GM04503 (cell line): Measurements from ENCODE around the gene LIX1L.
A peak's percentile ranks its signal among the peaks of the same experiment; 100 is the strongest.
"Not testable (repeated sequence)": the region's sequence is repeated elsewhere in the genome, so short reads cannot be mapped to it uniquely, and the experiment has no call there.

ENCODE experiments used
- DNase-seq: peaks from one replicate; pipeline ENCODE4 v3.0.0-alpha.2; 2012; ENCODE audit warnings: low read depth

Gene LIX1L

GRCh38 chr1:145935708-145936107 is 22.1 kb downstream of the LIX1L start:
- no peak for DNase-seq

- DNase-seq, result not testable (repeated sequence)
These were observed 25.3 kb downstream of the LIX1L start for GRCh38 chr1:145932522-145933009.

GRCh38 chr1:145927916-145928643 is 29.7 kb downstream of the LIX1L start:
- DNase-seq, result no peak

GRCh38 chr1:145927063-145927886 is 30.5 kb downstream of the LIX1L start, which contains the start of gene RBM8A:
RBM8A (minus strand) TSS chr1:145927484; CDS start chr1:145927426, 58 bp downstream.
- DNase-seq, result peak; percentile 95

GRCh38 chr1:145926686-145927062 is 31.1 kb downstream of the LIX1L start:
- DNase-seq, result no peak

GRCh38 chr1:145922266-145922665 is 35.6 kb downstream of the LIX1L start:
- DNase-seq, result no peak

GRCh38 chr1:145920297-145920696 is 37.5 kb downstream of the LIX1L start:
- DNase-seq, result not testable (repeated sequence)

- DNase-seq, result no peak
These were observed 38.6 kb downstream of the LIX1L start for GRCh38 chr1:145918992-145919939.

GRCh38 chr1:145918144-145918991 is 39.4 kb downstream of the LIX1L start, which contains the start of gene PEX11B:
PEX11B (minus strand) TSS chr1:145918717; CDS start chr1:145918688, 29 bp downstream.
- DNase-seq, result peak; percentile 67

- DNase-seq, result no peak
These were observed 40.2 kb downstream of the LIX1L start for GRCh38 chr1:145917595-145917994.

GRCh38 chr1:145916745-145917144 is 41.1 kb downstream of the LIX1L start:
- no peak for DNase-seq

GRCh38 chr1:145912128-145912641 is 45.6 kb downstream of the LIX1L start:
- DNase-seq, result no peak

GRCh38 chr1:145908653-145909052 is 49.2 kb downstream of the LIX1L start:
- DNase-seq, result no peak

- no peak for DNase-seq
These were observed 50.7 kb downstream of the LIX1L start for GRCh38 chr1:145906954-145907753.

GRCh38 chr1:145901312-145902021 is 56.4 kb downstream of the LIX1L start:
- no peak for DNase-seq

- DNase-seq, result no peak
These were observed 59.1 kb downstream of the LIX1L start for GRCh38 chr1:145898756-145899155.

GRCh38 chr1:145897969-145898368 is 59.8 kb downstream of the LIX1L start:
- DNase-seq, result no peak

GRCh38 chr1:145895471-145895870 is 62.3 kb downstream of the LIX1L start:
- no peak for DNase-seq
